H1 (cell line): ENCODE data around the gene ZBED4.

Source experiments
- JUN ChIP-seq: IDR thresholded peaks from 2 replicates; pipeline ENCODE4 v1.6.1; 2011; ENCODE audit warnings: low read depth, mild to moderate bottlenecking, improper control_type of control experiment, low read length
- NANOG ChIP-seq: IDR thresholded peaks from 2 replicates; pipeline ENCODE4 v1.6.1; 2011; ENCODE audit warnings: low read length, low read depth, mild to moderate bottlenecking, inconsistent platforms; ENCODE audit not compliant: insufficient read depth, poor library complexity, severe bottlenecking
- POLR2A ChIP-seq, 2 experiments: IDR thresholded peaks; 1 replicate in 1 of 2; 2 replicates in 1 of 2; pipeline ENCODE4 v1.6.1; 2011; ENCODE audit warnings: low read depth in 2 of 2, low read length in 2 of 2, mild to moderate bottlenecking in 2 of 2; ENCODE audit errors: control extremely low read depth in 1 of 2
- ZNF274 ChIP-seq: IDR thresholded peaks from 2 replicates; pipeline ENCODE4 v1.7.0; 2012; ENCODE audit warnings: low read length, borderline replicate concordance; ENCODE audit errors: extremely low read depth

DNA sequence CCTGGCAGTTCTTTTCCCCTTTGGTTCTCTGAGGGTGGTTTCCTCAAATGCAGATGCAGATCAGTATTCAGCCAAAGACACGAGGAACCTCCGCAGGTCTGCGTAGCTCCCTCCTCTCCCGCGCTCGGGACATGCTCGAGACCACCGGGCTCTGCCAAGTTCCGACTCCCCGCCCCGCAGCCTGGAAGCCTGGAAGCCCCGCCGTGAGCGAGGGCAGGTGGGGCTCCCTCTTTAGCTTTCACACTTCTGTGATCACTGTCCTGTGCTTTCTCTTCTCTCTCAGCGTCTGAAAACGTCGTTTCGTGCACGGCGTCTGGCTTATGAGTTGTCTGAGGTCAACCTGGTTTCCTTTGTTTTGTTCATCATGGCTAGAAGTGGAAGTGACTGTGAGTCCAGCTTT lies 26.6 kb downstream of the ZBED4 start:
- TF ChIP-seq NANOG (no peak), POLR2A (IDR thresholded peaks at IDR 0.05; ENCODE audit: control extremely low read depth in 1 of 2, low read depth in 2 of 2, low read length in 2 of 2) (no peak), ZNF274 (no peak), JUN (no peak)
